Sigmoid colon (tissue), 7 donors: ENCODE data around the gene NSMCE3. TPM values are rescaled to one million over a fixed set of nuclear protein-coding genes. Genes with fewer than 3 reads are reported as not detected.
A peak's percentile ranks its signal among the peaks of the same experiment; 100 is the strongest.

Experiments used
- DNase-seq: peaks from one replicate; pipeline ENCODE4 v3.0.0-alpha.2; 2019
- H3K27ac ChIP-seq, 4 donors: fragments of 200-600 bp; sonication (generic); one replicate each; pipeline ENCODE4 v1.5.1; 2016 to 2019; ENCODE audit warnings: mild to moderate bottlenecking in 1 of 4
- H3K27me3 ChIP-seq, 3 donors: fragments of 200-600 bp; sonication (generic); one replicate each; pipeline ENCODE4 v1.5.1; 2019; ENCODE audit warnings: mild to moderate bottlenecking in 1 of 3
- H3K36me3 ChIP-seq, 4 donors: fragments of 200-600 bp; sonication (generic); one replicate each; pipeline ENCODE4 v1.5.1; 2016 to 2019
- H3K4me1 ChIP-seq, 4 donors: fragments of 200-600 bp; sonication (generic); one replicate each; pipeline ENCODE4 v1.5.1; 2017 to 2019
- H3K4me3 ChIP-seq, 4 donors: fragments of 200-600 bp; sonication (generic); one replicate each; pipeline ENCODE4 v1.5.1; 2017 to 2019; ENCODE audit warnings: mild to moderate bottlenecking in 2 of 4, moderate library complexity in 1 of 4
- H3K9me3 ChIP-seq, 4 donors: fragments of 200-600 bp in 3 of 4; sonication (generic) in 3 of 4; one replicate each; pipeline versions ENCODE4 v1.5.1 to v1.6.1; 2013 to 2019
- EP300 ChIP-seq, 4 donors: sonication (generic); formaldehyde crosslinking; IDR thresholded peaks; one replicate each; pipeline ENCODE4 v1.6.1; 2017; ENCODE audit warnings: antibody characterized with exemption in 4 of 4
- POLR2A ChIP-seq, 2 donors: fragments of 450-650 bp; IDR thresholded peaks; one replicate each; pipeline ENCODE4 v1.6.1; 2016; ENCODE audit warnings: antibody characterized with exemption in 2 of 2, mild to moderate bottlenecking in 2 of 2, moderate library complexity in 2 of 2
- POLR2AphosphoS5 ChIP-seq, 4 donors: sonication (generic); formaldehyde crosslinking; IDR thresholded peaks; one replicate each; pipeline ENCODE4 v1.6.1; 2017; ENCODE audit warnings: antibody characterized with exemption in 4 of 4
- WGBS, 2 donors: extraction: QIAGEN DNeasy Blood & Tissue Kit; methylation state at CpG; one replicate each; pipeline ENCODE4 v1.1.7; 2013; 5-methylcytosine and 5-hydroxymethylcytosine counted together
- intact Hi-C: fragments of 100-400 bp; cut with DNase I; formaldehyde crosslinking; loops from one replicate; pipeline ENCODE4 v1.15.1; 2023
- polyA plus RNA-seq, 3 donors: library from polyadenylated mRNA; stranded (reverse); fragments of 200-250 nt; gene quantifications; one replicate each; pipeline ENCODE4 v1.2.3, GENCODE V29; 2013
- total RNA-seq, 4 donors: library from RNA; depleted of rRNA; stranded (reverse); fragments of >200 nt; gene quantifications; one replicate each; pipeline ENCODE4 v1.1.0, GENCODE V29; 2016
- TF ChIP-seq, protein P1 (sequence below), 4 experiments: fragments of 450-650 bp in 3 of 4; fragments of 200-600 bp in 1 of 4; IDR thresholded peaks; one replicate each; pipeline ENCODE4 v1.5.1; 2016 to 2019; ENCODE audit warnings: antibody characterized with exemption in 4 of 4, mild to moderate bottlenecking in 3 of 4, moderate library complexity in 2 of 4
- donor health status: healthy with polysubstance abuse.
- donor health status: Bipolar disorder and iron deficiency.
- donor health status: healthy.

NSMCE3 gene
- total and polyA plus RNA-seq, 7 donors: 1.2 to 12.8 (median 7.8) TPM

DNA sequence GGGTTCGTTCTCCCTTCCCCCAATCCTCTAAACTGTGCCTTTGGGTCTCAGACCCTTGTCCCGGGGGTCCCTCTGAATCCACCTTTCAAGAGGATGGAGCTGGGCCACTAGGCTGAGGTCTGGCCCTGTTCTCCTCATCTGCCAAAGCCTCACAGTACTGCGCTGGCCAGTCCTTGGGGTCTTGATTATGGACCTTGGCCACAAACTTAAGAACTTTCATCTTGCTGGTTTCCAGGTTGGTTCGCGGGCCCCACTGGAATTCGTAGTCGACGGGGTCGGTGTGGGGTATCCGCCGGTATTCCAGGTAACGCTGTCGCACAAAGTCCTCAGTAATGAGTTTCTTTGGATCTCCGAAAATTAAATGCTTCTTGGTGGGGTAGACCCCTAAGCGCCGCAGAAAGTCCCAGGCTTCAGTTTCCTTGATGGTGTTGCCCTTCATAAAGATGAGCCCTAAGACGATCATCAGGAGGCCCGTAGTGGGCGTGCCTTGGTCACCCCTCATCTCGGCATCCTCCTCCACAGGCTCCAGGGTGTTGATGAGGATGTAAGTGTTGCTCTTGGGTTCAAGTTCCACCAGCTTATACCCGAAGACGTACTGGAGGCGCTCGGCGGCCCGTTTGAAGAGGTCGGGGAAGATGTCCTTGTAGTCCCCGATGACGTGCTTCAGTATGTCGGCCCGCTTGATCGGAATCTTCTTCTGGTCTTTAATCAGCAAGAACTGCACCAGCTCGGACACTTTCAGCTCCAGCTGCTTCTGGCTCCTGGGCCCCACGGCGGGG, 727 bp downstream of the NSMCE3 start:
- peaks cover 0 to 34% (median 22%) of the 10 kb centered on the region in 4 donors for H3K4me1 ChIP-seq
- no peaks in the 10 kb centered on the region for H3K36me3 ChIP-seq
- peak overlapping the region; percentile 71 to 92 (median 76) for H3K4me3 ChIP-seq
- DNase-seq: peak; percentile 80
- TF ChIP-seq, protein P1, sequence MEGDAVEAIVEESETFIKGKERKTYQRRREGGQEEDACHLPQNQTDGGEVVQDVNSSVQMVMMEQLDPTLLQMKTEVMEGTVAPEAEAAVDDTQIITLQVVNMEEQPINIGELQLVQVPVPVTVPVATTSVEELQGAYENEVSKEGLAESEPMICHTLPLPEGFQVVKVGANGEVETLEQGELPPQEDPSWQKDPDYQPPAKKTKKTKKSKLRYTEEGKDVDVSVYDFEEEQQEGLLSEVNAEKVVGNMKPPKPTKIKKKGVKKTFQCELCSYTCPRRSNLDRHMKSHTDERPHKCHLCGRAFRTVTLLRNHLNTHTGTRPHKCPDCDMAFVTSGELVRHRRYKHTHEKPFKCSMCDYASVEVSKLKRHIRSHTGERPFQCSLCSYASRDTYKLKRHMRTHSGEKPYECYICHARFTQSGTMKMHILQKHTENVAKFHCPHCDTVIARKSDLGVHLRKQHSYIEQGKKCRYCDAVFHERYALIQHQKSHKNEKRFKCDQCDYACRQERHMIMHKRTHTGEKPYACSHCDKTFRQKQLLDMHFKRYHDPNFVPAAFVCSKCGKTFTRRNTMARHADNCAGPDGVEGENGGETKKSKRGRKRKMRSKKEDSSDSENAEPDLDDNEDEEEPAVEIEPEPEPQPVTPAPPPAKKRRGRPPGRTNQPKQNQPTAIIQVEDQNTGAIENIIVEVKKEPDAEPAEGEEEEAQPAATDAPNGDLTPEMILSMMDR (IDR thresholded peaks at IDR 0.05): no peak
- TF ChIP-seq POLR2AphosphoS5 (IDR thresholded peaks at IDR 0.05) (no peak), EP300 (IDR thresholded peaks at IDR 0.05) (no peak), POLR2A (IDR thresholded peaks at IDR 0.05) (no peak)
- no peaks in the 10 kb centered on the region for H3K27me3 ChIP-seq
- H3K27ac ChIP-seq: peak overlapping the region; percentile 88 to 94 (median 92)
- WGBS, 2 donors: 4 to 8% methylated on average over 35 of the region's 35 CpGs
- intact Hi-C loops: loop anchor here (1.0 to 5.0 kb wide), 4 partner anchors 80 to 303 kb away; a partner anchor contains a TSS
- no peaks in the 10 kb centered on the region for H3K9me3 ChIP-seq

GRCh38 chr15:29266052-29266582, 3.5 kb downstream of the NSMCE3 start:
- H3K27me3 ChIP-seq: no peaks in the 10 kb centered on the region
- no peaks in the 10 kb centered on the region for H3K9me3 ChIP-seq
- 93 to 97% methylated on average over 1 of the region's 1 CpG for WGBS, 2 donors
- TF ChIP-seq, protein P1 (IDR thresholded peaks at IDR 0.05): no peak
- TF ChIP-seq POLR2A (IDR thresholded peaks at IDR 0.05): no peak
- TF ChIP-seq EP300 (IDR thresholded peaks at IDR 0.05): no peak
- TF ChIP-seq POLR2AphosphoS5 (IDR thresholded peaks at IDR 0.05): no peak
- intact Hi-C loops: loop anchor here (5.0 kb wide), 2 partner anchors 96 to 306 kb away; a partner anchor contains a TSS
- H3K27ac ChIP-seq: no peak overlapping the region
- H3K4me1 ChIP-seq: peaks cover 0 to 34% (median 22%) of the 10 kb centered on the region in 4 donors
- no peaks in the 10 kb centered on the region for H3K36me3 ChIP-seq
- DNase-seq: no peak
- H3K4me3 ChIP-seq: no peak overlapping the region

GRCh38 chr15:29263289-29263688, 6.3 kb downstream of the NSMCE3 start:
- Histone ChIP-seq H3K9me3 (no peaks in the 10 kb centered on the region), H3K4me1 (peaks cover 0 to 22% (median 16%) of the 10 kb centered on the region in 4 donors), H3K27me3 (no peaks in the 10 kb centered on the region), H3K27ac (no peak overlapping the region), H3K4me3 (no peak overlapping the region), H3K36me3 (no peaks in the 10 kb centered on the region)
- intact Hi-C loops: no loop called here
- 90 to 92% methylated on average over 3 of the region's 3 CpGs for WGBS, 2 donors
- TF ChIP-seq EP300 (IDR thresholded peaks at IDR 0.05): no peak
- TF ChIP-seq POLR2AphosphoS5 (IDR thresholded peaks at IDR 0.05): no peak
- no peak for TF ChIP-seq POLR2A (IDR thresholded peaks at IDR 0.05)
- TF ChIP-seq, protein P1 (IDR thresholded peaks at IDR 0.05): no peak
- DNase-seq: no peak

DNA sequence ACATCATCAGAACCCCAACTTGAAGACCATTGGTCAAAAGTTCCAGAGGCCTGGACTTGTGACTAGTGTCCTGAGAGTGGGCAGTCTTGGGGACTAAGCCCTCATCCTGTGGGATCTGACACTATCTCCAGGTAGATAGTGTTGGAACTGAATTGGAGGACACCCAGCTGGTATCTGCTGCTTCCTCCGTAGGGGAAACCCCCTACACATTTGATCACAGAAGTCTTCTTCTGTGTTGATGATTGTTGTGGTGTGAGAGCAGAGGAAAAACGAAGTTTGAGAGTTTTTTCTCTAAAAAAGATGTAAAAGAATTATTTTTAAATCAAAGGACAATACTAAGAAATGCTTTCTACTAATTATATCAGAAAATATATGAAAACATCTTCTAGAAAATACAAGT, 6.9 kb downstream of the NSMCE3 start:
- Histone ChIP-seq H3K9me3 (no peaks in the 10 kb centered on the region), H3K4me1 (peaks cover 0 to 17% (median 11%) of the 10 kb centered on the region in 4 donors), H3K27ac (no peak overlapping the region), H3K27me3 (no peaks in the 10 kb centered on the region), H3K36me3 (no peaks in the 10 kb centered on the region), H3K4me3 (no peak overlapping the region)
- WGBS, 2 donors: 63 to 78% methylated on average over 2 of the region's 2 CpGs
- intact Hi-C loops: no loop called here
- DNase-seq: no peak
- TF ChIP-seq, protein P1 (IDR thresholded peaks at IDR 0.05): no peak
- TF ChIP-seq POLR2AphosphoS5 (IDR thresholded peaks at IDR 0.05) (no peak), POLR2A (IDR thresholded peaks at IDR 0.05) (no peak), EP300 (IDR thresholded peaks at IDR 0.05) (no peak)
